Activated T-helper 2 cell treated with anti-CD3 and anti-CD28 coated beads, Interferon-gamma antibody, Interleukin-2, Interleukin-4, amounts not matched to agents 10 μg/mL and 5 μg/mL and 100 μg/mL, durations not matched to agents 14 hours and 24 hours and 36 hours (primary cell): ENCODE measurements around the gene CLEC2L. TPM values are rescaled to one million over a fixed set of nuclear protein-coding genes. Genes with fewer than 3 reads are reported as not detected.

Source experiments
- DNase-seq: peaks from one replicate; pipeline ENCODE4 v3.0.0; 2021; ENCODE audit warnings: low spot score
- H3K27ac Mint-ChIP-seq: one replicate; pipeline ENCODE4 v1.8.0; 2021; ENCODE audit warnings: mixed read lengths
- H3K27me3 Mint-ChIP-seq: one replicate; pipeline ENCODE4 v1.8.0; 2021; ENCODE audit warnings: low read depth, mixed read lengths
- H3K36me3 Mint-ChIP-seq: one replicate; pipeline ENCODE4 v1.8.0; 2021; ENCODE audit warnings: low read depth, mixed read lengths
- H3K4me1 Mint-ChIP-seq: one replicate; pipeline ENCODE4 v1.8.0; 2021; ENCODE audit warnings: low read depth, mixed read lengths
- H3K4me3 Mint-ChIP-seq: one replicate; pipeline ENCODE4 v1.8.0; 2021; ENCODE audit warnings: low read depth, mild to moderate bottlenecking, moderate library complexity, mixed read lengths
- H3K9me3 Mint-ChIP-seq: one replicate; pipeline ENCODE4 v1.8.0; 2021; ENCODE audit warnings: mixed read lengths
- intact Hi-C: fragments of 100-400 bp; cut with micrococcal nuclease; formaldehyde crosslinking; loops from one replicate; pipeline ENCODE4 v1.15.1; 2023
- total RNA-seq: library from RNA; stranded (reverse); gene quantifications from 2 replicates; pipeline ENCODE4 v1.2.3, GENCODE V29; 2022

Gene CLEC2L
- total RNA-seq, 1 donor from 2014 or later = not detected

- no peak for DNase-seq
- peaks cover 3% of the 10 kb centered on the region for H3K27me3 Mint-ChIP-seq
- intact Hi-C loops = no loop called here
- no peak overlapping the region for H3K4me3 Mint-ChIP-seq
- H3K9me3 Mint-ChIP-seq = peaks cover 14% of the 10 kb centered on the region
- H3K36me3 Mint-ChIP-seq = no peaks in the 10 kb centered on the region
- no peak overlapping the region for H3K27ac Mint-ChIP-seq
- peaks cover 23% of the 10 kb centered on the region for H3K4me1 Mint-ChIP-seq
Measured at GRCh38 chr7:139495580-139496125, 27.8 kb upstream of the CLEC2L start.

- Mint-ChIP-seq H3K9me3 (peaks cover 9% of the 10 kb centered on the region), H3K4me3 (no peak overlapping the region), H3K36me3 (no peaks in the 10 kb centered on the region), H3K27ac (no peak overlapping the region), H3K4me1 (peaks cover 23% of the 10 kb centered on the region), H3K27me3 (peaks cover 3% of the 10 kb centered on the region)
- intact Hi-C loops = no loop called here
- DNase-seq = no peak
Measured at GRCh38 chr7:139496528-139496927, 27.0 kb upstream of the CLEC2L start.

- Mint-ChIP-seq H3K27me3 (peaks cover 3% of the 10 kb centered on the region), H3K4me1 (peaks cover 10% of the 10 kb centered on the region), H3K9me3 (no peaks in the 10 kb centered on the region), H3K27ac (no peak overlapping the region), H3K36me3 (no peaks in the 10 kb centered on the region), H3K4me3 (no peak overlapping the region)
- intact Hi-C loops = loop anchor here (2.0 to 5.0 kb wide), 2 partner anchors 122 to 502 kb away; no protein-coding TSS in a partner anchor
- DNase-seq = no peak
Measured at GRCh38 chr7:139500770-139501138, 22.7 kb upstream of the CLEC2L start.

GRCh38 chr7:139502226-139502625 is 21.3 kb upstream of the CLEC2L start:
- Mint-ChIP-seq H3K4me3 (no peak overlapping the region), H3K4me1 (peaks cover 3% of the 10 kb centered on the region)
- intact Hi-C loops = loop anchor here (5.0 kb wide), 1 partner anchor 120 kb away; no protein-coding TSS in a partner anchor

GRCh38 chr7:139505563-139505962 is 17.9 kb upstream of the CLEC2L start:
- no peaks in the 10 kb centered on the region for H3K4me1 Mint-ChIP-seq
- no peak overlapping the region for H3K27ac Mint-ChIP-seq
- H3K27me3 Mint-ChIP-seq = peaks cover 2% of the 10 kb centered on the region
- intact Hi-C loops = no loop called here
- no peak overlapping the region for H3K4me3 Mint-ChIP-seq
- no peak for DNase-seq
- H3K9me3 Mint-ChIP-seq = no peaks in the 10 kb centered on the region
- H3K36me3 Mint-ChIP-seq = no peaks in the 10 kb centered on the region

More at GRCh38 chr7:139502226-139502625, 21.3 kb upstream of the CLEC2L start:
- no peak overlapping the region for H3K27ac Mint-ChIP-seq
- no peak for DNase-seq
- H3K36me3 Mint-ChIP-seq = no peaks in the 10 kb centered on the region
- no peaks in the 10 kb centered on the region for H3K27me3 Mint-ChIP-seq
- H3K9me3 Mint-ChIP-seq = no peaks in the 10 kb centered on the region

- Mint-ChIP-seq H3K36me3 (no peaks in the 10 kb centered on the region), H3K4me1 (no peaks in the 10 kb centered on the region), H3K4me3 (no peak overlapping the region), H3K27me3 (peaks cover 2% of the 10 kb centered on the region), H3K9me3 (no peaks in the 10 kb centered on the region), H3K27ac (no peak overlapping the region)
- intact Hi-C loops = no loop called here
- no peak for DNase-seq
Measured at GRCh38 chr7:139509535-139509934, 13.9 kb upstream of the CLEC2L start.

GRCh38 chr7:139511315-139511714 is 12.2 kb upstream of the CLEC2L start:
- peaks cover 2% of the 10 kb centered on the region for H3K27me3 Mint-ChIP-seq
- no peaks in the 10 kb centered on the region for H3K9me3 Mint-ChIP-seq
- intact Hi-C loops = no loop called here
- H3K27ac Mint-ChIP-seq = no peak overlapping the region
- no peak for DNase-seq
- H3K4me1 Mint-ChIP-seq = no peaks in the 10 kb centered on the region
- no peak overlapping the region for H3K4me3 Mint-ChIP-seq
- H3K36me3 Mint-ChIP-seq = no peaks in the 10 kb centered on the region

- Mint-ChIP-seq H3K9me3 (no peaks in the 10 kb centered on the region), H3K4me3 (no peak overlapping the region), H3K27me3 (peaks cover 6% of the 10 kb centered on the region), H3K27ac (no peak overlapping the region), H3K36me3 (no peaks in the 10 kb centered on the region), H3K4me1 (no peaks in the 10 kb centered on the region)
- intact Hi-C loops = no loop called here
- no peak for DNase-seq
Measured at GRCh38 chr7:139515266-139515665, 8.2 kb upstream of the CLEC2L start.

GRCh38 chr7:139521439-139521838 is 2.0 kb upstream of the CLEC2L start:
- H3K4me3 Mint-ChIP-seq = no peak overlapping the region
- no peak for DNase-seq
- H3K27me3 Mint-ChIP-seq = peaks cover 44% of the 10 kb centered on the region
- no peak overlapping the region for H3K27ac Mint-ChIP-seq
- intact Hi-C loops = no loop called here
- H3K36me3 Mint-ChIP-seq = no peaks in the 10 kb centered on the region
- peaks cover 2% of the 10 kb centered on the region for H3K4me1 Mint-ChIP-seq
- no peaks in the 10 kb centered on the region for H3K9me3 Mint-ChIP-seq

- H3K4me3 Mint-ChIP-seq = no peak overlapping the region
- H3K27ac Mint-ChIP-seq = no peak overlapping the region
- H3K4me1 Mint-ChIP-seq = peaks cover 5% of the 10 kb centered on the region
- no peak for DNase-seq
- intact Hi-C loops = no loop called here
- H3K9me3 Mint-ChIP-seq = no peaks in the 10 kb centered on the region
- H3K36me3 Mint-ChIP-seq = no peaks in the 10 kb centered on the region
- H3K27me3 Mint-ChIP-seq = peaks cover 43% of the 10 kb centered on the region
Measured at GRCh38 chr7:139522830-139523198, 671 bp upstream of the CLEC2L start.

- Mint-ChIP-seq H3K4me3 (no peak overlapping the region), H3K27ac (no peak overlapping the region), H3K9me3 (no peaks in the 10 kb centered on the region), H3K4me1 (peaks cover 5% of the 10 kb centered on the region), H3K27me3 (peaks cover 50% of the 10 kb centered on the region), H3K36me3 (no peaks in the 10 kb centered on the region)
- intact Hi-C loops = no loop called here
- DNase-seq = no peak
Measured at GRCh38 chr7:139523968-139524815, 707 bp downstream of the CLEC2L start.

GRCh38 chr7:139525239-139525638 is 1.8 kb downstream of the CLEC2L start:
- no peak overlapping the region for H3K27ac Mint-ChIP-seq
- intact Hi-C loops = no loop called here
- no peak overlapping the region for H3K4me3 Mint-ChIP-seq
- H3K9me3 Mint-ChIP-seq = no peaks in the 10 kb centered on the region
- no peaks in the 10 kb centered on the region for H3K36me3 Mint-ChIP-seq
- DNase-seq = no peak
- peaks cover 51% of the 10 kb centered on the region for H3K27me3 Mint-ChIP-seq
- H3K4me1 Mint-ChIP-seq = peaks cover 5% of the 10 kb centered on the region

GRCh38 chr7:139525750-139526149 is 2.3 kb downstream of the CLEC2L start:
- Mint-ChIP-seq H3K27me3 (peaks cover 51% of the 10 kb centered on the region), H3K4me1 (peaks cover 5% of the 10 kb centered on the region), H3K9me3 (no peaks in the 10 kb centered on the region), H3K36me3 (no peaks in the 10 kb centered on the region), H3K27ac (no peak overlapping the region), H3K4me3 (no peak overlapping the region)
- DNase-seq = no peak
- intact Hi-C loops = no loop called here
